Stimulated activated CD8-positive, alpha-beta memory T cell treated with anti-CD3 and anti-CD28 coated beads, Interleukin-12 subunit alpha, Interleukin-12 subunit beta, amount 100 ng/mL, for 24 hours (primary cell): Measurements from ENCODE around the gene VANGL2.

Experiments used
- DNase-seq: peaks from one replicate; pipeline ENCODE4 v3.0.0-alpha.2; 2020; ENCODE audit errors: extremely low read depth

VANGL2 gene

GRCh38 chr1:160405331-160405877, 5.0 kb downstream of the VANGL2 start:
- DNase-seq = no peak

GRCh38 chr1:160406131-160406968, 6.0 kb downstream of the VANGL2 start:
- DNase-seq = no peak

GRCh38 chr1:160407839-160408801, 7.8 kb downstream of the VANGL2 start:
- no peak for DNase-seq

GRCh38 chr1:160408864-160409263, 8.5 kb downstream of the VANGL2 start:
- DNase-seq = no peak

- no peak for DNase-seq
Observed at GRCh38 chr1:160409486-160409885, 9.1 kb downstream of the VANGL2 start.

GRCh38 chr1:160410406-160411005, 10.1 kb downstream of the VANGL2 start:
- no peak for DNase-seq

GRCh38 chr1:160411271-160412027, 11.1 kb downstream of the VANGL2 start:
- no peak for DNase-seq

- DNase-seq = no peak
Observed at GRCh38 chr1:160412028-160412362, 11.6 kb downstream of the VANGL2 start.

GRCh38 chr1:160413716-160414115, 13.4 kb downstream of the VANGL2 start:
- DNase-seq = no peak

- DNase-seq = no peak
Observed at GRCh38 chr1:160414881-160415280, 14.5 kb downstream of the VANGL2 start.

GRCh38 chr1:160415696-160416290, 15.4 kb downstream of the VANGL2 start:
- no peak for DNase-seq

- DNase-seq = no peak
Observed at GRCh38 chr1:160416369-160416768, 16.0 kb downstream of the VANGL2 start.

- DNase-seq = no peak
Observed at GRCh38 chr1:160418483-160418882, 18.1 kb downstream of the VANGL2 start.

GRCh38 chr1:160419150-160419837, 18.9 kb downstream of the VANGL2 start:
- no peak for DNase-seq

GRCh38 chr1:160419838-160420169, 19.4 kb downstream of the VANGL2 start:
- DNase-seq = no peak

GRCh38 chr1:160420881-160421842, 20.8 kb downstream of the VANGL2 start:
- no peak for DNase-seq

GRCh38 chr1:160421881-160422280, 21.5 kb downstream of the VANGL2 start:
- DNase-seq = no peak

- DNase-seq = no peak
Observed at GRCh38 chr1:160423966-160424365, 23.6 kb downstream of the VANGL2 start.

- DNase-seq = no peak
Observed at GRCh38 chr1:160425847-160426246, 25.5 kb downstream of the VANGL2 start.
